Vagina (tissue), 2 donors: ENCODE results near the gene CYP17A1. TPM values are rescaled to one million over a fixed set of nuclear protein-coding genes. Genes with fewer than 3 reads are reported as not detected.

Experiments
- DNase-seq, 2 donors: peaks; one replicate each; pipeline ENCODE4 v3.0.0-alpha.2; 2017; ENCODE audit errors: extremely low spot score in 2 of 2
- H3K27ac ChIP-seq: fragments of 200-600 bp; sonication (generic); one replicate; pipeline ENCODE4 v1.5.1; 2019
- H3K27me3 ChIP-seq: fragments of 200-600 bp; sonication (generic); one replicate; pipeline ENCODE4 v1.5.1; 2019
- H3K36me3 ChIP-seq, 2 donors: fragments of 200-600 bp; sonication (generic); one replicate each; pipeline ENCODE4 v1.5.1; 2017 to 2019
- H3K4me1 ChIP-seq: fragments of 200-600 bp; sonication (generic); one replicate; pipeline ENCODE4 v1.5.1; 2019
- H3K4me3 ChIP-seq, 2 donors: fragments of 200-600 bp; sonication (generic); 1 replicate in 1 of 2; 2 replicates in 1 of 2; pipeline ENCODE4 v1.5.1; 2016 to 2019
- H3K9me3 ChIP-seq: fragments of 200-600 bp; sonication (generic); one replicate; pipeline ENCODE4 v1.5.1; 2019
- CTCF ChIP-seq, 3 experiments: fragments of 450-650 bp in 2 of 3; fragments of 200-600 bp in 1 of 3; sonication (generic) in 1 of 3; IDR thresholded peaks; one replicate each; pipeline ENCODE4 v1.5.1; 2017 to 2019; ENCODE audit warnings: antibody characterized with exemption in 3 of 3, mild to moderate bottlenecking in 2 of 3, moderate library complexity in 2 of 3
- POLR2A ChIP-seq, 2 donors: fragments of 450-650 bp; IDR thresholded peaks; one replicate each; pipeline ENCODE4 v1.6.1; 2017; ENCODE audit warnings: antibody characterized with exemption in 2 of 2, mild to moderate bottlenecking in 2 of 2, moderate library complexity in 2 of 2
- POLR2AphosphoS5 ChIP-seq, 2 donors: sonication (generic); formaldehyde crosslinking; IDR thresholded peaks; one replicate each; pipeline ENCODE4 v1.9.0; 2017; ENCODE audit warnings: antibody characterized with exemption in 2 of 2, mild to moderate bottlenecking in 2 of 2, low read depth in 1 of 2; ENCODE audit not compliant: insufficient read depth in 1 of 2
- intact Hi-C: fragments of 100-400 bp; cut with DNase I; formaldehyde crosslinking; loops from one replicate; pipeline ENCODE4 v1.15.1; 2023
- total RNA-seq: library from RNA; depleted of rRNA; stranded (reverse); fragments of >200 nt; gene quantifications from one replicate; pipeline ENCODE4 v1.2.3, GENCODE V29; 2016

CYP17A1 gene
- total RNA-seq, 1 donor from 2014 or later: 43.2 TPM

- Histone ChIP-seq H3K4me3 (no peak overlapping the region), H3K27ac (peak overlapping the region; percentile 66), H3K36me3 (peaks cover 0 to 2% of the 10 kb centered on the region in 2 donors), H3K9me3 (no peaks in the 10 kb centered on the region), H3K4me1 (peaks cover 45% of the 10 kb centered on the region), H3K27me3 (no peaks in the 10 kb centered on the region)
- DNase-seq: no peak
- intact Hi-C loops: loop anchor here (5.0 to 10.0 kb wide), 2 partner anchors 77 to 174 kb away; partner anchors contain the start of genes TRIM8 and WBP1L
- TF ChIP-seq CTCF (IDR thresholded peaks at IDR 0.05) (no peak), POLR2A (IDR thresholded peaks at IDR 0.05) (no peak)
Observed at GRCh38 chr10:102819054-102819453, 18.2 kb downstream of the CYP17A1 start.

DNA sequence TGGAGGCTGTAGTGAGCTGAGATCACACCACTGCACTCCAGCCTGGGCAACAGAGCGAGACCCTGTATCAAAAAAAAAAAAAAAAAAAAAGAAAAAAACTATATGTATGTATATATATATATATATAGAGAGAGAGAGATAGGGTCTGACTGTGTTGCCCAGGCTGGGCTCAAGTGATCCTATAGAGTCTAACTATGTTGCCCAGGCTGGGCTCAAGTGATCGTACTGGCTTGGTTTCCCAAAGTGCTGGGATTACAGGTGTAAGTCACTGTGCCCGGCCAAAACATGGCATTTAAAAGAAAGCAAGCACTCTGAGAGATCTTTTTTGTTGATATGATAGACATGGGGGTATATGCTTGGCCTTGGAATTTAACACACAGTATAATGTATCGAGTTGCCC is 20.0 kb downstream of the CYP17A1 start:
- peaks cover 0 to 21% of the 10 kb centered on the region in 2 donors for H3K36me3 ChIP-seq
- peak overlapping the region; percentile 87 for H3K27ac ChIP-seq
- TF ChIP-seq POLR2A (IDR thresholded peaks at IDR 0.05) (no peak), POLR2AphosphoS5 (IDR thresholded peaks at IDR 0.05; ENCODE audit: insufficient read depth in 1 of 2, low read depth in 1 of 2) (no peak), CTCF (IDR thresholded peaks at IDR 0.05) (no peak)
- no peak overlapping the region for H3K4me3 ChIP-seq
- H3K4me1 ChIP-seq: peaks cover 51% of the 10 kb centered on the region
- intact Hi-C loops: loop anchor here (5.0 to 10.0 kb wide), 2 partner anchors 75 to 172 kb away; partner anchors contain the start of genes TRIM8 and WBP1L
- H3K27me3 ChIP-seq: no peaks in the 10 kb centered on the region
- no peaks in the 10 kb centered on the region for H3K9me3 ChIP-seq
- DNase-seq: no peak

GRCh38 chr10:102815790-102816549 is 21.2 kb downstream of the CYP17A1 start:
- H3K27me3 ChIP-seq: no peaks in the 10 kb centered on the region
- DNase-seq: peak in 1 of 2 donors; percentile 94
- intact Hi-C loops: loop anchor here (5.0 to 10.0 kb wide), 2 partner anchors 74 to 171 kb away; partner anchors contain the start of genes TRIM8 and WBP1L
- no peaks in the 10 kb centered on the region for H3K9me3 ChIP-seq
- H3K36me3 ChIP-seq: peaks cover 0 to 33% of the 10 kb centered on the region in 2 donors
- TF ChIP-seq POLR2A (IDR thresholded peaks at IDR 0.05): peak in 1 of 2 donors; percentile 25
- peak; percentile 58 to 68 for TF ChIP-seq POLR2AphosphoS5 (IDR thresholded peaks at IDR 0.05; ENCODE audit: insufficient read depth in 1 of 2, low read depth in 1 of 2)
- no peak for TF ChIP-seq CTCF (IDR thresholded peaks at IDR 0.05)
- peaks cover 51% of the 10 kb centered on the region for H3K4me1 ChIP-seq
- H3K4me3 ChIP-seq: no peak overlapping the region
- H3K27ac ChIP-seq: peak overlapping the region; percentile 87

DNA sequence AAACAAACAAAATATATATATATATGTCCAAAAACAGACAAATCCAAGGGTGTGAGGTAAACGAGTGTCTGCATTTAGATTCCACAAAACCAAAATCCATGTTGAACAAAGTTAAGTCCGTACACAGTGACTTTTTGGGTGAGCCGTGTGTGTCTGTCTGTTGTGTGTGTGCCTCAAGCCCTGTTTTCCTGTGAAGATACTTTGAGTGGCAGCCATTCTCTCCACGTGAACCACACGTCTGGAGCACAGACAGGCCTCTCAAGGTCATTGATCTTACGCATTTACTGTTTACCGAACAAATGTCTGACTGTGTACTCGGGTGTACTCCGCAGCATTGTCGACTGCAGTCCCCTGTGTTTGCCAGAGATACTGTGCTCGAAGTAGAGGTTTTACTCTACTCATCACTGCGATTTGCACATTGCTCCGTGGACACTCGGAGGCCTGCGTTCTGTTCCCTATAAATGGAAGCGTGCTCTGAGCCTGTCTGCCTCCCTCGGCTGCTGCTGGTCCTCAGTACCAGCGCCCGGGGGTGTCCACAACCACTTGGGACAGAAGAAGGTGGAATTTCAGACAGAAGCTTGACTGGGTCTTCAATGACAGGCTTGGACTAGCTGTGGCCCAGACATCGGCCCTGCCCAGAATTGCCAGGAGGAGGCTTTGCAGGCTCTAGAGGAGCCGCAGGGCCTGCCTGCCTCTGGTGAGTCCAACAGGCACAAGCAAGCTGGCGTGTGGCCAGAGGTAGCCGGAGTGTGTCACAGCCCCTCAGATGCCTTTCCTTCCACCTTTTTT is 22.1 kb downstream of the CYP17A1 start:
- peaks cover 0 to 38% of the 10 kb centered on the region in 2 donors for H3K36me3 ChIP-seq
- peak overlapping the region; percentile 87 for H3K27ac ChIP-seq
- no peak for DNase-seq
- H3K9me3 ChIP-seq: no peaks in the 10 kb centered on the region
- intact Hi-C loops: loop anchor here (5.0 to 10.0 kb wide), 2 partner anchors 73 to 170 kb away; partner anchors contain the start of genes TRIM8 and WBP1L
- peaks cover 51% of the 10 kb centered on the region for H3K4me1 ChIP-seq
- no peaks in the 10 kb centered on the region for H3K27me3 ChIP-seq
- no peak overlapping the region for H3K4me3 ChIP-seq
- TF ChIP-seq POLR2A (IDR thresholded peaks at IDR 0.05) (no peak), POLR2AphosphoS5 (IDR thresholded peaks at IDR 0.05; ENCODE audit: insufficient read depth in 1 of 2, low read depth in 1 of 2) (no peak), CTCF (IDR thresholded peaks at IDR 0.05) (no peak)
